GM12892 (cell line): ENCODE results near the gene KCNAB1.

Experiments used
- POLR2A ChIP-seq: IDR thresholded peaks from 2 replicates; pipeline ENCODE4 v1.6.1; 2011; ENCODE audit warnings: low read depth, low read length, control low read depth
- POLR2AphosphoS5 ChIP-seq: IDR thresholded peaks from 2 replicates; pipeline ENCODE4 v1.6.1; 2011; ENCODE audit warnings: low read depth, low read length, control low read depth
- TAF1 ChIP-seq: IDR thresholded peaks from 2 replicates; pipeline ENCODE4 v1.6.1; 2011; ENCODE audit warnings: low read depth, mild to moderate bottlenecking, control low read depth, low read length, borderline replicate concordance

- TF ChIP-seq POLR2AphosphoS5 (no peak), POLR2A (no peak), TAF1 (no peak)
These were observed 286.0 kb downstream of the KCNAB1 start for GRCh38 chr3:156406393-156406792.
